Activated naive CD8-positive, alpha-beta T cell treated with anti-CD3 and anti-CD28 coated beads, Interleukin-2, amount 50 U/mL, for 16 hours (primary cell): ENCODE data around the gene MVP.
A peak's percentile ranks its signal among the peaks of the same experiment; 100 is the strongest.
"Not testable (repeated sequence)": the region's sequence is repeated elsewhere in the genome, so short reads cannot be mapped to it uniquely, and the experiment has no call there.

Experiments
- DNase-seq: peaks from one replicate; pipeline ENCODE4 v3.0.0-alpha.2; 2020; ENCODE audit warnings: low read depth, low spot score

Gene MVP

DNA sequence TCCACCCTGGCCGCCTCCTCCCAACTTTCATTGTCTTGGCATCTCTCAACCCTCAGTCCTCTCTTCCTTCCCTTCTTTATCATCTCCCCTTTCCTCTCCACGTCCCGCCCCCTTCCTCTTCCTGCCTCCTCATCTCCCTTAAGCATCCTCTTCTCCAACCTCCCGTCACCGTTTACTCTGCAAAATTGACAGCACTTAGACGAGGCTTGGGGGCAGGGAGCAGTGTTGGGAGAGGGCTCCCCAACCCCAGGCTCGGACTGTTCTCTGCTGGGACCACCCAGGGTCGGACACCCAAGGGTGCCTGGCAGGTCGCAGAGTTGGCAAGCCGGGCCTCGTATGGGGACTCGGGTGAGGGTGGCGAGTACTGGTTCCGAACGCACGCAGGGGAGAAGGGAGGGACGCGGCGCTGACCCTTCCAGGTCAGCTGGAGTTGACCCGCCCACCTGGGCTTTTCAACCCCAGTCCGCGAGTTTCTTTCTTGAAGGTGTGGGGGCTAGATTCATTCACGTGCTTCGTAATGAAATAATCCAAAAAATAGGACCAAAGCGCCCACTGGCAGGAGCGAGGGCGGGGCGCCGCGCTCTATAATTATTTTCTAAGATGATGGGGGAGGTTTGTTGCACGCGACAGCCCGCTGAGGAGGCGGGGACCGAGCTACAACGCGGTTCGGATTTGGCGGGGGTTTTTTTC lies 5.1 kb upstream of the MVP start:
- DNase-seq, result no peak

DNA sequence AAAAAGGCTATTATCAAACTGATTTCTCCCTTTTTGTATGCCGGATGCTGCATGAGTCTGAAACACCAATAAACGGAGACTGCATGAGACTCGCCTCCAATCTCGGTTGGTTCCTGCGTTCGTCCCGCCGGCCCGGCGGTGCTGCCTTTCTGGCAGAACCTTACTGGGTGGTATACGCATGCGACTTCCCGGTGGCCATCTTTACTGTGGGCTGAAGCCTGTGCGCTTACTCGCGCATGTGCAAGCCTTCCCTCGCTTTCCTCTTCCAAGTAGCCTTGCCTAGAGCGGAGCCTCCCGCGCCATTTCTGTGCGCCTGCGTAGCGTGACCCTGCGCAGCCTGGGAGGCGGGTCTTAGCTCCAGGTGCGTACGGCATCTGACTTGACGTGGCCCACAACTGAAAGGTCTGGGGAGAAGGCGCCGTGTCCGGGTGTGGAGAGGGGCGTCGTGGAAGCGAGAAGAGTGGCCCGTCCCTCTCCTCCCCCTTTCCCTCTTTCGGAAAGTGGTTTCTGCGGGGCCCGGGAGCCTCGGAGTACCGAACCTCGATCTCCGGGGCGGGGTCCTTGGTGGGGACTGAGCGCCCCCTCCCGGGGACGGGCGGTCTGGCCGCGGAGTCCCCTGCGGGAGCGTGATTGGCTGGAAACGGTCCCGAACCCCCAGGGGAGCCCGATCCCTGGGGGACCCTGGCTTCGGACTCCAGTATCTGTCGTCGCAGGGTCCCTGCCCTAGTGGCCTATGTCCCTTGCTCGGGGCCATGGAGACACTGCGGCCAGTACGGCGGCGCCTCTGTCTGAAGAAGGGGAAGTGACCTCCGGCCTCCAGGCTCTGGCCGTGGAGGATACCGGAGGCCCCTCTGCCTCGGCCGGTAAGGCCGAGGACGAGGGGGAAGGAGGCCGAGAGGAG lies 4.2 kb upstream of the MVP start, which contains the start of gene PAGR1:
PAGR1 (plus strand) TSS at position 360 of the 901 bp plus-strand sequence; CDS start at position 734, 374 bp downstream.
- peak; percentile 94 for DNase-seq

- no peak for DNase-seq
Measured at GRCh38 chr16:29816694-29817441, 3.4 kb upstream of the MVP start.

- no peak for DNase-seq
Measured at GRCh38 chr16:29818082-29818481, 2.2 kb upstream of the MVP start.

DNA sequence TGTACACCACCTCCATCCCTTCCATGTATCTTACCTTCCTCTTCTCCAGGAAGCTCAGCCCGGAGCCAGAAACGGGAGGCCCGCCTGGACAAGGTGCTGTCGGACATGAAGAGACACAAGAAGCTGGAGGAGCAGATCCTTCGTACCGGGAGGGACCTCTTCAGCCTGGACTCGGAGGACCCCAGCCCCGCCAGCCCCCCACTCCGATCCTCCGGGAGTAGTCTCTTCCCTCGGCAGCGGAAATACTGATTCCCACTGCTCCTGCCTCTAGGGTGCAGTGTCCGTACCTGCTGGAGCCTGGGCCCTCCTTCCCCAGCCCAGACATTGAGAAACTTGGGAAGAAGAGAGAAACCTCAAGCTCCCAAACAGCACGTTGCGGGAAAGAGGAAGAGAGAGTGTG lies 756 bp upstream of the MVP start:
- no peak for DNase-seq

DNA sequence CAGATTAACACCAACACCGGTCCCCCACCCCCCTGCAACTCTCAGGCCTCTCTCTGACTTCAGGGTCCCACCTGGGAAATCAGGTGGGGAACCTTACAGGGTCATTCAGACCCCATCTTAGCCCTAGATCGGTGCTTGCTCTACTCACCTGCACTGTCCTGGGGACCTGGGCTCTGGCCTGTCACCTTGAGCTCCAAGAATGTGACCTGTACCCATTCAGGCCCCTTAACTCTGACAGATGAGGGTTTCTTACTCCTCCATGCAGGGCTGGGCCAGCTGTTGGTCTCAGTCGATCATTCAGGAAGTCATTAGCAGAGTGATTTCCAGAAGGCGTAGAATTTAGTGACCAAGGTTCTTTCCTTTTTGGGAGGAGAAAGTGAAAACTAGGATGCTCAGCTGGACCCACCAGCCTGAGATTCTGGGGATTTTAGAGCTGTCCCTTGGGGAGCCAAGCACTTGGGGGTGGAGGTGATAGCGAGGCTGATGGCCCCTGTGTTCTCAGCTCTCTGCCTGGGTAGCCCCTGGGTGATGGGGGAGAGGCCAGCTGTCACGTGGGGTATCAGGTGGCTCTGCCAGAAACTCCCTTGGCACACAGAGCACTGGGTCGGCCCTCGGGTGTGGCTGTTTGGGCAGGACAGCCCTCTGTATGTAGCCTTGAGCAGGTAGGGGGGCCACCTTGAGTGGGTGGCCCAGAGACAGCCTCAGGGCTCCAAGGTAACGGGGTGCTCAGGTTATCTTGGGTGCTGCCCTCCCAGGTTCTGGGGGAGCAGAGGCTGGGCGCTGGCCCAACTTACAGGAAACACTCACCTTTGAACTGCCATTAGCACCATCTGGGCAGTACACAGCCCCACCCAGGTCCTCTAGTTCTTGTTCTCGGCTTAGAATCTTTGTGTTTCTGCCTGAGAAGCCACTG lies 724 bp downstream of the MVP start:
- no peak for DNase-seq

DNA sequence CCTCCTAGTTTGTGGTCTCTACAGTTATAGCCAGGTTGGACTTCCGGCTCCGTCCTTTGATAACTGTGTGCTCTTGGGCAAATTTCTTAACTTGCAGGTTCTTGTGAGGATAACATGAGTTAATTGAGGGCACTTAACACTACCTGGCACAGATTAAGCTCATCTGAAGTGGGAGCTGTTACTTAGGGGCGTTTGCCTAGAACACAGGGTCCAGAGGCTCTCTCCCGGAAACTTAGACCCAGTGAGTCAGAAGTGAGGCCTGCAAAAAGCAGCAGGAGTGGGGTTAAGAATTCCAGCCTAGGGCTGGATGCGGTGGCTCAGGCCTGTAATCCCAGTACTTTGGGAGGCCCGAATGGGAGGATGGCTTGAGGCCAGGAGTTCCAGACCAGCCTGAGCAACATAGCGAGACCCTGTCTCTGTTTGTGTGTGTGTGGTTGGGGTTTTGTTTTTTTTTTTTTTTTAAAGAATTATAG lies 1.4 kb downstream of the MVP start:
- no peak for DNase-seq

DNA sequence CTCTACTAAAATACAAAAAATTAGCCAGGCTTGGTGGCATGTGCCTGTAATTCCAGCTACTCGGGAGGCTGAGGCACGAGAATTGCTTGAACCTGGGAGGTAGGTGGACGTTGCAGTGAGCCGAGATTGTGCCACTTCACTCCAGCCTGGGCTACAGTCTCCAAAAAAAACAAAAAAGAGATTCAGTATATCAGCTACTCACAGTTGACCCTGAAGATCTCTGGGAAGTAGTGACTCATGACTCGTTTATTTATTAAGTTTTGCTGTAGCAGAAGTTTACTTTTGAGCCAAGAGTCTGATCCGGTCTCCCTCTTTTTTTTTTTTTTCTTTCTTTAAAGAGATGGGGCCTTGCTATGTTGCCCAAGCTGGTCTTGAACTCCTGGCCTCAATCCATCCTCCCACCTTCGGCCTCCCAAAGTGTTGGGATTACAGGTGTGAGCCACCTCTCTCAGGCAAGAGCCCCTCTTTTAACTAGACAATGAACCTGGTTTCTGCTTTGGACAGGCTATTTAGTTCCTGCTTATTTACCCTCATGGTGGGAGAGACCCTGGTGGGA lies 4.4 kb downstream of the MVP start:
- no peak for DNase-seq

GRCh38 chr16:29825145-29826044 lies 5.1 kb downstream of the MVP start:
- no peak for DNase-seq

DNA sequence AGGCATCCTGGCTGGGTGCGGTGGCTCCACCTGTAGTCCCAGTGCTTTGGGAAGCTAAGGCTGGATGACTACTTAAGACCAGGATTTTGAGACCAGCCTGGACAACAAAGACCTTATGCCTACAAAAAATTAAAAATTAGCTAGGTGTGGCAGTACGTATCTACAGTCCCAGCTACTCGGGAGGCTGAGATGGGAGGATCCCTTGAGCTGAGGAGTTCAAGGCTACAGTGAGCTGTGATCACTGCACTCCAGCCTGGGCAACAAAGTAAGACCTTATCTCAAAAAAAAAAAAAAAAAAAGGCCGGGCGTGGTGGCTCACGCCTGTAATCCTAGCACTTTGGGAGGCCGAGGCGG lies 6.1 kb downstream of the MVP start:
- DNase-seq, result no peak

DNA sequence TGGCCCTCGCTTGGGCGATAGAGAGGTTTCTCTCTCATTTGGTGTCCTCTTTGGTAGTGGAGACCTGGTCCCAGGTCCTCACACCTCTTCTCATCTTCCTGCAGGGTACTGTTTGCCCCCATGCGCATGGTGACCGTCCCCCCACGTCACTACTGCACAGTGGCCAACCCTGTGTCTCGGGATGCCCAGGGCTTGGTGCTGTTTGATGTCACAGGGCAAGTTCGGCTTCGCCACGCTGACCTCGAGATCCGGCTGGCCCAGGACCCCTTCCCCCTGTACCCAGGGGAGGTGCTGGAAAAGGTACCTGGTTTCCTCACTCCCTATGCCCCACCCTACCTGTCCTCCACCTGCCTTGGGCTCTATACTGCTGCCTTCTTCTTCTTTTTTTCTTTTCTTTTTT lies 10.5 kb downstream of the MVP start:
- DNase-seq, result no peak

GRCh38 chr16:29831490-29831889 lies 11.2 kb downstream of the MVP start:
- no peak for DNase-seq

GRCh38 chr16:29833219-29833618 lies 13.0 kb downstream of the MVP start:
- DNase-seq, result not testable (repeated sequence)

DNA sequence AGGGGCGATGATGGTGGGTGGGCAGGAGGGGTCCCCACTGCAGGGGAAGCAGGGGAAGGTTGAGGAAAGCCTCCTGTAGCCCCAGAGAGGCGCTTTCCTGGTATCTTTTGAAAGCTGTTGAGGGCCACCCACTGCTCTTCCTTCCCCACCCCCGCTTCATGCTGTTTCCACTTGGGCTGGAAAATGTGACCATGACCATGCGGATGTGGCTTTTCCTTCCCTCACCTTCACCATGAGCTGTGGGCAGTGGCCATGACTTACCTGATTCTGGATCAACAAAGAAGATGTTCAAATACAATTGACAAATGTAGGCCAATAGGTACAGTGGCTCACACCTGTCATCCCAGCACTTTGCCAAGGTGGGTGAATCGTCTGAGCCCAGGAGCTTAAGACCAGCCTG lies 13.8 kb downstream of the MVP start:
- no peak for DNase-seq

DNA sequence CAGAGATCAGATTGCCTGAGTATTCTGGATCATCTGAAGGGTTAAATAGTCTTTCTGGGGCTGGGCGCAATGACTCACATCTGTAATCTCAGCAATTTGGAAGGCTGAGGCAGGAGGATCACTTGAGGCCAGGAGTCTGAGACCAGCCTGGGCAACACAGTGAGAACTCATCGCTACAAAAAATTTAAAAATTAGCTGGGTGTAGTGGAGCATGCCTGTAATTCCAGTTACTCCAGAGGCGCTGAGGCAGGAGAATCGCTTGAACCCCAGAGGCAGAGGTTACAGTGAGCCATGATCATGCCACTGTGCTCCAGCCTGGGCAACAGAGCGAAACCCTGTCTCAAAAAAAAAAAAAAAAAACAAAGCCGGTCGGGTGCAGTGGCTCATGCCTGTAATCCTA lies 15.7 kb downstream of the MVP start:
- no peak for DNase-seq

- no peak for DNase-seq
Measured at GRCh38 chr16:29836623-29837022, 16.4 kb downstream of the MVP start.

DNA sequence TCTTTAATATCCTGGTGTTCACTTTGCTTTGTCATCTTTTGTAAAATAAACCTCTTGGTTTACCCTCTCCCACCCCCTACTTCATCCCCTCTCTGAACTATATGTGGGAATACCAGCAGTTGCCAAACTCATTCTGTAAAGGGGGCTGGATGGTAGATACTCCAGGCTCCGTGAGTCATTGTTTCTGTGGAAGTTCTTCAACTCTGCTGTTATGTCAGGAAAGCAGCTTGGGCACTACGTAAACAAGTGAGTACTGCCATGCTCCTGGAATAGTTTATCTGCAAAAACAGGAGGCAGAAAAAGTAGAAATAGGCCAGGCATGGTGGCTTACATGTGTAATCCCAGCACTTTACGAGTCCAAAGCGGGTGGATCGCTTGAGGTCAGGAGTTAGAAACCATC lies 17.6 kb downstream of the MVP start:
- no peak for DNase-seq

DNA sequence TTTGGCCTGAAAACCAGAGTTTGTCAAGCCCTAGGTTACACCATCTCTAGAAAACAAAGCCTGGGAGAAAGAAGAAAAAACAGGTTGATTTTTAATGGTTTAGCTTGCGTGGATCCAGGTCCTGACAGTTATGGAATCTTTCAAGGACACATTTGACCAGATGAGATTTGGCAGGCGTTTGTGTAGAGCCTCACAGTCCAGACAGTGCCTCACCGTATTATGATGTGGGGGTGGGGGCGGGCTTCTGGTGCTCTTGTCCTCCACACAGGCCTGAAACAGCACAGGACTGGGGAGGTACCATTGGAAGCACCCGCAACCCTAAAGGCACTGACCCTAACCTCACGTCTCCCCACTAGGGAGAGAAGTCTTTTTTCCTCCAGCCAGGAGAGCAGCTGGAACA lies 19.6 kb downstream of the MVP start:
- no peak for DNase-seq

- DNase-seq, result no peak
Measured at GRCh38 chr16:29840240-29840639, 20.0 kb downstream of the MVP start.

- DNase-seq, result no peak
Measured at GRCh38 chr16:29841631-29842030, 21.4 kb downstream of the MVP start.
